ENCODE measurements around the gene IQGAP1. TPM values are rescaled to one million over a fixed set of nuclear protein-coding genes. Genes with fewer than 3 reads are reported as not detected.

Gene IQGAP1
- total and polyA plus RNA-seq, 9 of the 15 experiments (the other 6 are each of a cell fraction or from before 2014, with no cell fraction given), result 37.6 to 143 (median 77.7) TPM

- Histone ChIP-seq H3K36me3 (ENCODE audit: control insufficient read depth, insufficient read depth, low read length) (no peaks in the 10 kb centered on the region), H3K4me3 (peak overlapping the region; percentile 65), H3K4me1 (replicated peaks in 1 of 2; ENCODE audit: control insufficient read depth in 2 of 2, insufficient read depth in 2 of 2, low read length in 2 of 2) (peaks cover 9 to 25% of the 10 kb centered on the region in 2 experiments; a peak in 4 of 5 replicates), H3K9ac (ENCODE audit: insufficient read depth in 1 of 2, low read depth in 2 of 2, low read length in 2 of 2) (peak overlapping the region; percentile 73 to 98; a peak in 3 of 4 replicates), H3K27me3 (ENCODE audit: control insufficient read depth in 2 of 2, insufficient read depth in 2 of 2, low read length in 2 of 2) (no peaks in the 10 kb centered on the region), H3K9me3 (replicated peaks; ENCODE audit: control insufficient read depth, insufficient read depth, low read depth, low read length) (no peaks in the 10 kb centered on the region), H4K20me1 (replicated peaks; ENCODE audit: control insufficient read depth, insufficient read depth, low read length) (peaks cover 14% of the 10 kb centered on the region; the same call in 1 of the 2 replicates), H3K4me2 (ENCODE audit: insufficient read depth, low read length) (peak overlapping the region; percentile 70), H2AFZ (ENCODE audit: low read depth, low read length) (no peak overlapping the region), H3K27ac (ENCODE audit: extremely low read depth, low read depth, low read length) (no peak overlapping the region), H3K79me2 (ENCODE audit: control insufficient read depth, insufficient read depth, low read length) (peaks cover 49% of the 10 kb centered on the region), H3K9me1 (ENCODE audit: control insufficient read depth, insufficient read depth, low read length) (no peaks in the 10 kb centered on the region)
- POLR2A ChIA-PET, result interaction anchor here (0.6 to 3.1 kb wide), 6 partner anchors 9 to 375 kb away, joined by 3 to 27 read pairs (median 3); no protein-coding TSS in a partner anchor
- intact Hi-C loops (cut with micrococcal nuclease) (loop anchor here (5.0 kb wide), 1 partner anchor 66 kb away; no protein-coding TSS in a partner anchor), in situ Hi-C loops (cut with MboI) (no loop called here)
- no TSS peak for BruUV-seq (replicated peaks)
- no peak for ATAC-seq
- no peak for FAIRE-seq
- peak in 1 of 4 experiments; percentile 24 for DNase-seq (ENCODE audit: extremely low read depth in 1 of 4, low spot score in 3 of 4)
- CTCF ChIA-PET (ENCODE audit: low intra/inter-chr PET ratio), result no interaction called here
- 15% methylated on average over 4 of the region's 4 CpGs for WGBS (ENCODE audit: insufficient coverage, low coverage, missing lambda C conversion rate)
- TF ChIP-seq ZNF239 (CRISPR knock-in tag; IDR thresholded peaks at IDR 0.05), result no peak
- no peak for TF ChIP-seq ZBTB43 (CRISPR knock-in tag; IDR thresholded peaks at IDR 0.05)
- TF ChIP-seq ATF3 (IDR thresholded peaks at IDR 0.05), result 0 out of 2 replicates have a peak, but pooled peaks have one; percentile 12
- TF ChIP-seq ATF3 (CRISPR knock-in tag; conservative IDR thresholded peaks at IDR 0.05), result no peak
These were observed 143.1 kb downstream of the IQGAP1 start for GRCh38 chr15:90531147-90531546.
